Subcutaneous abdominal adipose tissue (tissue), 5 donors: ENCODE data around the gene SYT12.

Experiments used
- H3K27ac ChIP-seq: one replicate; pipeline ENCODE4 v1.7.0; 2013; ENCODE audit warnings: low read depth, mild to moderate bottlenecking, inconsistent platforms, low read length, moderate library complexity
- H3K27me3 ChIP-seq, 5 donors: one replicate each; pipeline ENCODE4 v1.7.0; 2013; ENCODE audit warnings: low read length in 5 of 5, inconsistent platforms in 1 of 5; ENCODE audit not compliant: control insufficient read depth in 5 of 5, insufficient read depth in 4 of 5
- H3K36me3 ChIP-seq, 5 donors: one replicate each; pipeline ENCODE4 v1.7.0; 2013; ENCODE audit warnings: low read length in 5 of 5; ENCODE audit not compliant: control insufficient read depth in 5 of 5, insufficient read depth in 5 of 5
- H3K4me1 ChIP-seq, 5 donors: one replicate each; pipeline ENCODE4 v1.7.0; 2013; ENCODE audit warnings: low read length in 5 of 5, mild to moderate bottlenecking in 3 of 5, moderate library complexity in 1 of 5; ENCODE audit not compliant: control insufficient read depth in 5 of 5, insufficient read depth in 5 of 5
- H3K4me3 ChIP-seq, 5 donors: one replicate each; pipeline ENCODE4 v1.7.0; 2013; ENCODE audit warnings: low read length in 5 of 5, low read depth in 1 of 5
- H3K9ac ChIP-seq, 5 donors: one replicate each; pipeline ENCODE4 v1.7.0; 2013; ENCODE audit warnings: low read length in 5 of 5, mild to moderate bottlenecking in 4 of 5, moderate library complexity in 3 of 5
- H3K9me3 ChIP-seq, 5 donors: one replicate each; pipeline ENCODE4 v1.7.0; 2013; ENCODE audit warnings: low read length in 5 of 5; ENCODE audit not compliant: control insufficient read depth in 5 of 5
- donor health status: healthy.
- donor health status: healthy.
- donor health status: healthy.
- donor health status: healthy.
- donor health status: healthy.

The SYT12 gene

DNA sequence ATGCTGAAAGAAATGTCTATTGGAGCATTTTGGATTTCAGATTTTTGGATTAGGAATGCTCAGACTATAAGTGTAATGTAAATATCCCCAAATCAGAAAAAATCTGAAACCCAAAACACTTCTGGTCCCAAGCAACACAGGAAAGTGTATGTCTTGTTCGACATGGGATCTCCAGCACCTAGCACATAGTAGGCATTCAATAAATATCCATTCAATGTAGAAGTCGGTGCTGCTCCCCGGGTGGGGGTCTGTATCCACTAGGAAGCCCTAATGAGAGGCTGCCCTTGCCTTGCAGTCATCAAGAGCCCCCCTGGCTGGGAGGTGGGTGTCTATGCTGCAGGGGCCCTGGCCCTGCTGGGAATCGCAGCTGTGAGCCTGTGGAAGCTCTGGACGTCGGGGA is 11.4 kb downstream of the SYT12 start:
- H3K27ac ChIP-seq: no peak overlapping the region

DNA sequence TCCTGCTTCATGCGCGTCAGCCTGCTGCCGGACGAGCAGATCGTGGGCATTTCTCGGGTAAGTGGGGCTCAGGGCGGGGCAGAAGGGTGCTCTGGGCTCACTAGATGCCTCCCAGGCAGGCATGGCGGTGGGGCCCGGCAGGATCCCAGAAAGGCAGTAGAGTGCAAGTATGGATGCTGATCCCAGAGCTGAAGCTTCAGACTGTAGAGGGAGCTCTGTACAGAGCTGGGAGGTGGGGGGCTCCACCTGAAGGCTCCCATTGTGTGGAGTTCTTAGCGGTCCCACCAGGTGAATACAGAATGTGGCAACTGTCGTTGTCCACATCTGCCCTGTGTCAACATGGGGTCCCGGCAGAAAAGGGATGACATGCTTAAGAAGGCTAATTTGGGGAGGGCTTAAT is 17.2 kb downstream of the SYT12 start:
- no peak overlapping the region for H3K4me3 ChIP-seq
- no peaks in the 10 kb centered on the region for H3K4me1 ChIP-seq
- H3K27ac ChIP-seq: no peak overlapping the region
- no peak overlapping the region for H3K9ac ChIP-seq
- no peaks in the 10 kb centered on the region for H3K9me3 ChIP-seq
- H3K36me3 ChIP-seq: no peaks in the 10 kb centered on the region
- H3K27me3 ChIP-seq: peaks cover 0 to 2% (median 0%) of the 10 kb centered on the region in 5 donors

More for the DNA sequence above, 11.4 kb downstream of the SYT12 start:
- H3K27me3 ChIP-seq: peaks cover 0 to 15% (median 4%) of the 10 kb centered on the region in 5 donors
- peaks cover 1 to 9% (median 9%) of the 10 kb centered on the region in 5 donors for H3K4me1 ChIP-seq
- H3K4me3 ChIP-seq: no peak overlapping the region
- H3K9me3 ChIP-seq: no peaks in the 10 kb centered on the region
- H3K9ac ChIP-seq: no peak overlapping the region
- H3K36me3 ChIP-seq: no peaks in the 10 kb centered on the region

DNA sequence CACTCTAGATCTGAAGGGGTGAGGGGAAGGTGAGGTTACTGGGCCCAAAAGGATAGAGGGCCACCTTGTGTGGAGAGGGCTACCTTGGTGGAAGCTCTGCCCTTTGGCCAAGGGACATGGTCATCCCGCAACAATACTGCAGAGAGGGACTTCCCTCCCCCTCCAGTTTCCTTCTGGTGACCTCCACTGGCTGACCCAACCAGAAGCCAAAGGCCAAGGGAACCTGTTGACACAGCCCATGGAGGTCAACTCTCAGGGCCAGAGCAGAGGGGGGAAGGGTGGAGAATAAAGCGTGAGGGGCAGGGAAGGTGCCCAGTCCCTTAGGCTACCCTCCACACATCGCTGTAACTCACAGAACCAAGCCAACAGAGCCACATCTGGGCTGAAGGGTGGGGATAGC is 18.7 kb downstream of the SYT12 start:
- H3K4me1 ChIP-seq: no peaks in the 10 kb centered on the region
- no peak overlapping the region for H3K4me3 ChIP-seq
- H3K9ac ChIP-seq: no peak overlapping the region
- H3K9me3 ChIP-seq: no peaks in the 10 kb centered on the region
- no peak overlapping the region for H3K27ac ChIP-seq
- H3K36me3 ChIP-seq: no peaks in the 10 kb centered on the region
- peaks cover 0 to 2% (median 0%) of the 10 kb centered on the region in 5 donors for H3K27me3 ChIP-seq

DNA sequence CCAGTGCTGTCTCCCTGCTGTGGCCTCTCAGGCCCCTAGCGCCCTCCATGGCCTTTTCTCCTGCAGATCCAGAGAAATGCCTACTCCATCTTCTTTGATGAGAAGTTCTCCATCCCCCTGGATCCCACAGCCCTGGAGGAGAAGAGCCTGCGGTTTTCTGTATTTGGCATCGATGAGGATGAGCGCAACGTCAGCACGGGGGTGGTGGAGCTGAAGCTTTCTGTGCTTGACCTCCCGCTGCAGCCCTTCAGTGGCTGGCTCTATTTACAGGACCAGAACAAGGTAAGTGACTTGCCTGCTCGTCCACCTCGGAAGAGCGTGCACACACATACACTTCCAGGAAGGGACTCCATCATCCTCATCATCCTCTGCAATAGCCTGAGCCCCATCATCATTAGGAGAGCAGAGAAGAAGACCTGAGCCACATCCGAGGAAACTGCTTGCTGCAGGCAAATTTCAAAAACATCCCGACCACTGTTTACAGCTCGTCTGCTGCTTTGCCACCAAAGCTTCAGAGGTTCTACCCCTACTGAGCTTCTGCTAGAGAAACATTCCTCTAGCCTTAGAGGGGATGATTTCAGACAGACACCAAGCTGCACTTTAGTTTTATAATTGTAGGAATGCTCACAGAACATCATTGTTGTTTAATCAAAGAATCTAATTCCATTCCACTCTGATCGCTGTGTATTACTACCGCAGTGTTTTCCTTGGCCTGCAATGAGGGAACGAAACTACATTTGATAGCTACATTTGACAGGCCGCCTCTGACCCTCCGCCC is 20.8 kb downstream of the SYT12 start:
- H3K27ac ChIP-seq: no peak overlapping the region
- H3K9ac ChIP-seq: no peak overlapping the region
- H3K4me1 ChIP-seq: peaks cover 0 to 6% (median 1%) of the 10 kb centered on the region in 5 donors
- H3K4me3 ChIP-seq: no peak overlapping the region
- no peaks in the 10 kb centered on the region for H3K36me3 ChIP-seq
- peaks cover 0 to 2% (median 0%) of the 10 kb centered on the region in 5 donors for H3K27me3 ChIP-seq
- no peaks in the 10 kb centered on the region for H3K9me3 ChIP-seq

- Histone ChIP-seq H3K27me3 (peaks cover 0 to 2% (median 0%) of the 10 kb centered on the region in 5 donors), H3K36me3 (no peaks in the 10 kb centered on the region), H3K9me3 (no peaks in the 10 kb centered on the region), H3K27ac (no peak overlapping the region), H3K4me1 (peaks cover 0 to 14% (median 6%) of the 10 kb centered on the region in 5 donors), H3K4me3 (no peak overlapping the region), H3K9ac (no peak overlapping the region)
Measured at GRCh38 chr11:67044496-67044895, 21.6 kb downstream of the SYT12 start.

DNA sequence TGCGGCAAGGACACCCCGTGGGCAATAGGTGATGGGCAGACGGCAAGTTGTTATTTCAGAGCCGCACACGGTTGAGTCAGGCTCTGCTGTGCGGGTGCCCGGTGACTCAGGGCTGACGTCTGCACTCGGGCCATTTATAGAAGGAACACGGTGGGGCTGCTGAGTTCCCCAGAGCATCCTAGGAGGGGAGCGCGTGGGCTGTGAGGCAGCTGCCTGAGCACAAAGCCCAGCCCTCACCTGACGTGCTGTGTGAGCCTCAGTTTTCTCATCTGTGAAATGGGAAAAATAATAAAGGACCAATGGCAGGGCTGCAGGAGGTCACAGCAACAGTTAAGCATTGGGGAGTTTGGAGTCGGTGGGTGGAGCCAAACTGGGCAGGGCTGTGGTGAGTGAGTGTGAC is 22.4 kb downstream of the SYT12 start:
- Histone ChIP-seq H3K4me1 (peaks cover 0 to 14% (median 6%) of the 10 kb centered on the region in 5 donors), H3K27me3 (peaks cover 0 to 2% (median 0%) of the 10 kb centered on the region in 5 donors), H3K9ac (peak overlapping the region in 1 of 5 donors; percentile 4), H3K9me3 (no peaks in the 10 kb centered on the region), H3K4me3 (no peak overlapping the region), H3K36me3 (no peaks in the 10 kb centered on the region), H3K27ac (no peak overlapping the region)

DNA sequence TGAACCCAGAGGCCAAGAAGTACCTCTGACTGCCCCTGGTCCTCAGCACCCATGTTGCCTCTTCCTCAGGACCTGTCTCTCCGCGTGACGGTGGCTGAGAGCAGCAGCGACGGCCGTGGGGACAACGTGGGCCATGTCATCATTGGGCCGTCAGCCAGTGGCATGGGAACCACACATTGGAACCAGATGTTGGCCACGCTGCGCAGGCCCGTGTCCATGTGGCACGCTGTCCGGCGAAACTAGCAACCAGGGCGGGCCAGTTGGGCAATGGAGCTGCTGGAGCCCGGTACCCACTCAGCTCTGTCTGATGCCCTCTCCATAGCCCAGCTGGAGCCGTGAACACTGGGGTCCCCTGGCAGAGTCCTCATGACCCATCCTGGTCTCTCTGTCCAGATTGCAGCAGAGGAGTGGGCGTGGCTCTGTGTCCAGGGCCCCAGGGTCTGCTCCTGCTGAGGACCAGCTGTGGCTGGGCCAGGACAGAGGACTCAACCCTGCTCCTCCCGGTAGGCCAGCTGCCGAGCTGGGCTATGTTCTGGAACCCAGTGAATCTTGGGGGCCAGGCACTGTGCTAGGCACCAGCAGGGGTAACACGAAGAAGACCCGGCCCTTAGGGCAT is 25.7 kb downstream of the SYT12 start:
- no peak overlapping the region for H3K27ac ChIP-seq
- H3K36me3 ChIP-seq: no peaks in the 10 kb centered on the region
- H3K27me3 ChIP-seq: peaks cover 0 to 10% (median 6%) of the 10 kb centered on the region in 5 donors
- H3K4me1 ChIP-seq: peaks cover 0 to 14% (median 6%) of the 10 kb centered on the region in 5 donors
- no peaks in the 10 kb centered on the region for H3K9me3 ChIP-seq
- peak overlapping the region in 1 of 5 donors; percentile 3 for H3K9ac ChIP-seq
- no peak overlapping the region for H3K4me3 ChIP-seq

DNA sequence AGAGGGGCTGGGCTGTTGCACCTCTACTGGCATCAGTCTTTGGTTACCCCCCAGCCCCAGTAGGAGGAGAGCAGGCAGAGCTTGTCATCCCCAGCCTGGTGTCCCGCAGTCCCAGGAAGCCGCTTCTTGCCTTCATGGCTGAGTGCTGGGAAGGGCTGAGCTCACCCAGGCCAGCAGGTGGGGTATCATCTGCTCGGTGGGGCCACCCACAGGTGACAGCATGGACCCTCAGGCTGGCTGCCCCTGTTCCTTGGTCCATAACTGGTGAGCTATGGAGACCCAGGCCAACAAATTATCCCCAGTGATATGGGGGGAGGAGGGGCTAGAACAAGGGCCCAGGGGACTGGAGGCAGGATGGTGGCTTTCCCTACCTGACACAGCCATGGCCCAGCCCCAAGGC is 27.2 kb downstream of the SYT12 start:
- Histone ChIP-seq H3K27ac (no peak overlapping the region), H3K27me3 (peaks cover 0 to 10% (median 6%) of the 10 kb centered on the region in 5 donors), H3K36me3 (no peaks in the 10 kb centered on the region), H3K9me3 (no peaks in the 10 kb centered on the region), H3K9ac (no peak overlapping the region), H3K4me1 (peaks cover 0 to 14% (median 6%) of the 10 kb centered on the region in 5 donors), H3K4me3 (no peak overlapping the region)

DNA sequence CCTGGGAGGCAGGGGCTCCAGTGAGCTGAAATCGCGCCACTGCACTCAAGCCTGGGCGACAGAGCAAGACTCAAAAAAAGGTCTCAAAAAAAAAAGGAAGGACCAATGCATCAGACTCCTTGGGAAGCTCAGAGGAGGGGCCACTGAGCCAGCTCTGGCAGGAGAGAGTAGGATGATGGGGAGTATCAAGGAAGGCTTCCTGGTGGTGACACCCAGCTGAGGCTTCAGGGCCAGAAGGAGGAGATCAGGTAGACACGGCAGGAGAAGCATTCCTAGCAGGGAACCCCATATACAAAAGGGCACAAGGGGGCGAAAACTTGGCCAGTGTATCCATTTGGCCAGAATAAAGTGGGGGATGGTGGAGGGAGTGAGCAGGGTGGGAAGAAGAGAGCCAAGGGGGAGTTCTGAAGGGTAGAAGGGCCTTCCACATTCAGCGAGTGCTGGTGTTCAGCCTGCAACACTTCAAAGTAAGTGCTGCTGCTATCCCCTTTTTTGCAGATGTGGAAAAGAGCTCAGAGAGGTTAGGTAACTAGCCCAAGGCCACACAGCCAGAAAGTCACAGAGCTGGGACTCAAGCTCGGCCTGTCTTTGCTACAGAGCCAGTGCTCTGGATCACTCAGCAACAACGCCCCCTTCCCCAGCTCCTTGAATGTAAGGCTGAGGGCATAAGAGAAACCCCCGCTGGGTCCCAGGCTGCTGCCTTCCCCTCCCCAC is 28.4 kb downstream of the SYT12 start:
- H3K4me3 ChIP-seq: no peak overlapping the region
- no peak overlapping the region for H3K27ac ChIP-seq
- H3K9me3 ChIP-seq: no peaks in the 10 kb centered on the region
- H3K36me3 ChIP-seq: no peaks in the 10 kb centered on the region
- peaks cover 0 to 10% (median 6%) of the 10 kb centered on the region in 5 donors for H3K27me3 ChIP-seq
- H3K4me1 ChIP-seq: peaks cover 1 to 23% (median 16%) of the 10 kb centered on the region in 5 donors
- H3K9ac ChIP-seq: no peak overlapping the region
